GM18870 (cell line): ENCODE measurements around the gene ANKRD44.

Experiments
- ATAC-seq: cut with Tn5 transposase; IDR thresholded peaks from one replicate; pipeline ENCODE4 v1.9.1; 2021; ENCODE audit warnings: moderate library complexity; ENCODE audit not compliant: unreplicated experiment

ANKRD44 gene

GRCh38 chr2:197126630-197127352, 183.8 kb downstream of the ANKRD44 start:
- ATAC-seq, result no peak

GRCh38 chr2:197124639-197125390, 185.8 kb downstream of the ANKRD44 start:
- no peak for ATAC-seq

GRCh38 chr2:197122821-197123220, 187.8 kb downstream of the ANKRD44 start:
- ATAC-seq, result no peak

- no peak for ATAC-seq
These were observed 188.7 kb downstream of the ANKRD44 start for GRCh38 chr2:197121756-197122385.

- ATAC-seq, result no peak
These were observed 189.3 kb downstream of the ANKRD44 start for GRCh38 chr2:197121255-197121654.

GRCh38 chr2:197116306-197116879, 194.2 kb downstream of the ANKRD44 start:
- ATAC-seq, result no peak

GRCh38 chr2:197115325-197115724, 195.3 kb downstream of the ANKRD44 start:
- ATAC-seq, result no peak

GRCh38 chr2:197113275-197113711, 197.3 kb downstream of the ANKRD44 start:
- ATAC-seq, result no peak

GRCh38 chr2:197109326-197109725, 201.3 kb downstream of the ANKRD44 start:
- no peak for ATAC-seq

- ATAC-seq, result no peak
These were observed 201.8 kb downstream of the ANKRD44 start for GRCh38 chr2:197108758-197109157.

- no peak for ATAC-seq
These were observed 203.0 kb downstream of the ANKRD44 start for GRCh38 chr2:197107291-197108269.

- no peak for ATAC-seq
These were observed 207.2 kb downstream of the ANKRD44 start for GRCh38 chr2:197103363-197103762.

- no peak for ATAC-seq
These were observed 208.3 kb downstream of the ANKRD44 start for GRCh38 chr2:197102231-197102630.

- ATAC-seq, result no peak
These were observed 209.1 kb downstream of the ANKRD44 start for GRCh38 chr2:197101519-197101918.

GRCh38 chr2:197097578-197098366, 212.8 kb downstream of the ANKRD44 start:
- no peak for ATAC-seq

- no peak for ATAC-seq
These were observed 213.9 kb downstream of the ANKRD44 start for GRCh38 chr2:197096649-197097048.

- ATAC-seq, result no peak
These were observed 218.1 kb downstream of the ANKRD44 start for GRCh38 chr2:197092431-197092830.

- no peak for ATAC-seq
These were observed 219.7 kb downstream of the ANKRD44 start for GRCh38 chr2:197090742-197091367.

GRCh38 chr2:197089655-197090054, 220.9 kb downstream of the ANKRD44 start:
- ATAC-seq, result no peak
